Suprapubic skin (tissue), 4 donors: Measurements from ENCODE around the gene ASTN2. TPM values are rescaled to one million over a fixed set of nuclear protein-coding genes. Genes with fewer than 3 reads are reported as not detected.

Source experiments
- DNase-seq, 2 donors: peaks; one replicate each; pipeline ENCODE4 v3.0.0-alpha.2; 2019; ENCODE audit warnings: low spot score in 2 of 2
- H3K27ac ChIP-seq: fragments of 200-600 bp; sonication (generic); one replicate; pipeline ENCODE4 v1.5.1; 2019
- H3K27me3 ChIP-seq: fragments of 200-600 bp; sonication (generic); one replicate; pipeline ENCODE4 v1.5.1; 2019
- H3K36me3 ChIP-seq: fragments of 200-600 bp; sonication (generic); one replicate; pipeline ENCODE4 v1.5.1; 2019
- H3K4me1 ChIP-seq: fragments of 200-600 bp; sonication (generic); one replicate; pipeline ENCODE4 v1.5.1; 2019
- H3K4me3 ChIP-seq: fragments of 200-600 bp; sonication (generic); one replicate; pipeline ENCODE4 v1.5.1; 2019; ENCODE audit warnings: mild to moderate bottlenecking
- H3K9me3 ChIP-seq: fragments of 200-600 bp; sonication (generic); one replicate; pipeline ENCODE4 v1.5.1; 2019
- EP300 ChIP-seq: sonication (generic); formaldehyde crosslinking; IDR thresholded peaks from one replicate; pipeline ENCODE4 v1.6.1; 2017; ENCODE audit warnings: antibody characterized with exemption
- POLR2A ChIP-seq, 2 donors: fragments of 450-650 bp; IDR thresholded peaks; one replicate each; pipeline ENCODE4 v1.6.1; 2017; ENCODE audit warnings: antibody characterized with exemption in 2 of 2, mild to moderate bottlenecking in 2 of 2, moderate library complexity in 2 of 2
- POLR2AphosphoS5 ChIP-seq, 3 donors: sonication (generic); formaldehyde crosslinking; IDR thresholded peaks; one replicate each; pipeline ENCODE4 v1.6.1; 2017; ENCODE audit warnings: antibody characterized with exemption in 3 of 3
- WGBS: methylation state at CpG from one replicate; pipeline ENCODE4 v1.1.5; 2018; 5-methylcytosine and 5-hydroxymethylcytosine counted together
- total RNA-seq, 4 donors: library from RNA; depleted of rRNA; stranded (reverse); fragments of >200 nt; gene quantifications; one replicate each; pipeline ENCODE4 v1.1.0, GENCODE V29; 2016
- TF ChIP-seq, protein P1 (sequence below), 2 donors: fragments of 200-600 bp in 1 of 2; fragments of 450-650 bp in 1 of 2; sonication (generic) in 1 of 2; IDR thresholded peaks; one replicate each; pipeline ENCODE4 v1.5.1; 2016 to 2019; ENCODE audit warnings: antibody characterized with exemption in 2 of 2, mild to moderate bottlenecking in 1 of 2, moderate library complexity in 1 of 2

ASTN2 gene
- total RNA-seq, 4 donors from 2014 or later: 2.0 to 6.9 (median 3.8) TPM

DNA sequence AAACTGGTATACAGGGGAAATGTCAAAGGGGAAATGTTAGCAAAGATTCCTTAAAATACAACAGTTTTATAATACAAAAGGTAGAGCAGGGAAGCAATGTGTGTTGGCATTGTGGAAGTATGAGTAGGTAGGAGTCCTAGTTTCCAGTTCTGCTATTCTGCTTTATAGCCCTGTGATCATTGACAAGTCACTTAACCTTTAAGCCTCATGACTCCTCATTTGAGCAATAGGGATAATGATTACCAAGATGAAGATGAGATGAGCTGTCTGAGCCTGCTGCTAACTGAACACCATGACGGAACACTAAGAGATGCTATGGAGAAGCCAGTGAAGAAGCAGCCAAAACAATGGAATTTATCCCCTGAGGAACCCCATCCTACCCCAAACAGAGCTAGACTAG is 1009.5 kb downstream of the ASTN2 start:
- 92% methylated on average over 1 of the region's 1 CpG for WGBS
- TF ChIP-seq, protein P1, sequence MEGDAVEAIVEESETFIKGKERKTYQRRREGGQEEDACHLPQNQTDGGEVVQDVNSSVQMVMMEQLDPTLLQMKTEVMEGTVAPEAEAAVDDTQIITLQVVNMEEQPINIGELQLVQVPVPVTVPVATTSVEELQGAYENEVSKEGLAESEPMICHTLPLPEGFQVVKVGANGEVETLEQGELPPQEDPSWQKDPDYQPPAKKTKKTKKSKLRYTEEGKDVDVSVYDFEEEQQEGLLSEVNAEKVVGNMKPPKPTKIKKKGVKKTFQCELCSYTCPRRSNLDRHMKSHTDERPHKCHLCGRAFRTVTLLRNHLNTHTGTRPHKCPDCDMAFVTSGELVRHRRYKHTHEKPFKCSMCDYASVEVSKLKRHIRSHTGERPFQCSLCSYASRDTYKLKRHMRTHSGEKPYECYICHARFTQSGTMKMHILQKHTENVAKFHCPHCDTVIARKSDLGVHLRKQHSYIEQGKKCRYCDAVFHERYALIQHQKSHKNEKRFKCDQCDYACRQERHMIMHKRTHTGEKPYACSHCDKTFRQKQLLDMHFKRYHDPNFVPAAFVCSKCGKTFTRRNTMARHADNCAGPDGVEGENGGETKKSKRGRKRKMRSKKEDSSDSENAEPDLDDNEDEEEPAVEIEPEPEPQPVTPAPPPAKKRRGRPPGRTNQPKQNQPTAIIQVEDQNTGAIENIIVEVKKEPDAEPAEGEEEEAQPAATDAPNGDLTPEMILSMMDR (IDR thresholded peaks at IDR 0.05): no peak
- no peak for TF ChIP-seq EP300
- no peak for TF ChIP-seq POLR2AphosphoS5 (IDR thresholded peaks at IDR 0.05)
- TF ChIP-seq POLR2A (IDR thresholded peaks at IDR 0.05): no peak
- Histone ChIP-seq H3K36me3 (no peaks in the 10 kb centered on the region), H3K27ac (no peak overlapping the region), H3K27me3 (no peaks in the 10 kb centered on the region), H3K4me3 (no peak overlapping the region), H3K9me3 (no peaks in the 10 kb centered on the region), H3K4me1 (no peaks in the 10 kb centered on the region)
- no peak for DNase-seq

- Histone ChIP-seq H3K9me3 (no peaks in the 10 kb centered on the region), H3K27me3 (no peaks in the 10 kb centered on the region), H3K27ac (no peak overlapping the region), H3K4me1 (no peaks in the 10 kb centered on the region), H3K36me3 (no peaks in the 10 kb centered on the region), H3K4me3 (no peak overlapping the region)
- no peak for TF ChIP-seq POLR2AphosphoS5 (IDR thresholded peaks at IDR 0.05)
- TF ChIP-seq, protein P1 (IDR thresholded peaks at IDR 0.05): no peak
- WGBS: 98% methylated on average over 3 of the region's 3 CpGs
- no peak for DNase-seq
Measured at GRCh38 chr9:116404228-116404627, 1010.6 kb downstream of the ASTN2 start.

- H3K27me3 ChIP-seq: no peaks in the 10 kb centered on the region
- no peaks in the 10 kb centered on the region for H3K9me3 ChIP-seq
- TF ChIP-seq EP300: no peak
- TF ChIP-seq POLR2AphosphoS5 (IDR thresholded peaks at IDR 0.05): no peak
- TF ChIP-seq, protein P1 (IDR thresholded peaks at IDR 0.05): no peak
- no peak for TF ChIP-seq POLR2A (IDR thresholded peaks at IDR 0.05)
- H3K36me3 ChIP-seq: no peaks in the 10 kb centered on the region
- H3K4me3 ChIP-seq: no peak overlapping the region
- H3K27ac ChIP-seq: no peak overlapping the region
- no peak for DNase-seq
- no peaks in the 10 kb centered on the region for H3K4me1 ChIP-seq
Measured at GRCh38 chr9:116403171-116403570, 1011.7 kb downstream of the ASTN2 start.

DNA sequence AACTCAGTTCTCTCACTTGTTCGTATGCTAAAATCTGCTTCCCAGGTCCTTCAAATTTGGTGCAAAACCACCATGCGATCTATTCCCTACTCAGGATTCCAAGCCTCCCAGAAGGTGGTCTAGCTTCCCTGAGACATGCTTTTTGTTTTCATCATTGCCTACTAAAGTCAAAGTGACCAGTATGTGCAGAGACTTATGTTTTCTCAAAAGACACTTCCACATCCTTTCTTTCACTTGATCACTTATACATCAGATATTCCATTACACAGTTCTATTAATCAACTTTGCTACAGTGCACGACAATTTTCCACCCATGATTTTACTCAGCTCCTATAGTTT is 1019.2 kb downstream of the ASTN2 start:
- WGBS: 91% methylated on average over 3 of the region's 3 CpGs
- no peaks in the 10 kb centered on the region for H3K9me3 ChIP-seq

GRCh38 chr9:116394894-116395698 is 1019.8 kb downstream of the ASTN2 start:
- Histone ChIP-seq H3K9me3 (no peaks in the 10 kb centered on the region), H3K27me3 (no peaks in the 10 kb centered on the region), H3K27ac (no peak overlapping the region), H3K4me3 (no peak overlapping the region), H3K36me3 (no peaks in the 10 kb centered on the region), H3K4me1 (no peaks in the 10 kb centered on the region)
- 90% methylated on average over 5 of the region's 5 CpGs for WGBS
- no peak for DNase-seq
- TF ChIP-seq EP300 (no peak), POLR2AphosphoS5 (IDR thresholded peaks at IDR 0.05) (no peak), POLR2A (IDR thresholded peaks at IDR 0.05) (no peak)
- TF ChIP-seq, protein P1 (IDR thresholded peaks at IDR 0.05): no peak

More for the DNA sequence above, 1019.2 kb downstream of the ASTN2 start:
- Histone ChIP-seq H3K4me1 (no peaks in the 10 kb centered on the region), H3K27ac (no peak overlapping the region), H3K27me3 (no peaks in the 10 kb centered on the region), H3K4me3 (no peak overlapping the region), H3K36me3 (no peaks in the 10 kb centered on the region)
- TF ChIP-seq, protein P1 (IDR thresholded peaks at IDR 0.05): no peak
- TF ChIP-seq POLR2AphosphoS5 (IDR thresholded peaks at IDR 0.05) (no peak), POLR2A (IDR thresholded peaks at IDR 0.05) (no peak), EP300 (no peak)
- DNase-seq: no peak
